GM21717 (cell line): Measurements from ENCODE around the gene OR52I1.

Experiments used
- ATAC-seq: cut with Tn5 transposase; IDR thresholded peaks from one replicate; pipeline ENCODE4 v1.9.1; 2021; ENCODE audit warnings: mild to moderate bottlenecking, moderate library complexity; ENCODE audit not compliant: unreplicated experiment

Gene OR52I1

GRCh38 chr11:4610258-4610935, 16.6 kb downstream of the OR52I1 start:
- ATAC-seq, result no peak

DNA sequence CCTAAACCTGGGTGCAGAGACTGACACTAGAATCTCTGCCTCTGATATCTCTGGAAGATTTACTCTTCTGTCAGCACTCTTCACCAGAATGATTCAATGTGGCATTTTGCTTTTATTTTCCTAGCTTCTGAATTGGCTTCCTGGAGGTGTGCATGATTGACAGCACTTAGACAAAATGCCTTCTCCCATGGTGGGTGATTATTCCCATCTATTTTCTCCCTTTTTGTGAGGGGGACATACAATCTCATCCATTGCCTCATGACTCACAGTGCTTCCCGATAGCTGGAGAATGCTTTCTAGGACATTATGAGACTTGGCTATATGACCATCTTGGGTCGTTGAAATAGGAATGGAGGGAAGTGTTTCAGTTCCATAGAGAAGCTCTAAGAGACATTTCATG, 18.1 kb downstream of the OR52I1 start:
- no peak for ATAC-seq

- no peak for ATAC-seq
Observed at GRCh38 chr11:4615856-4616444, 22.1 kb downstream of the OR52I1 start.

DNA sequence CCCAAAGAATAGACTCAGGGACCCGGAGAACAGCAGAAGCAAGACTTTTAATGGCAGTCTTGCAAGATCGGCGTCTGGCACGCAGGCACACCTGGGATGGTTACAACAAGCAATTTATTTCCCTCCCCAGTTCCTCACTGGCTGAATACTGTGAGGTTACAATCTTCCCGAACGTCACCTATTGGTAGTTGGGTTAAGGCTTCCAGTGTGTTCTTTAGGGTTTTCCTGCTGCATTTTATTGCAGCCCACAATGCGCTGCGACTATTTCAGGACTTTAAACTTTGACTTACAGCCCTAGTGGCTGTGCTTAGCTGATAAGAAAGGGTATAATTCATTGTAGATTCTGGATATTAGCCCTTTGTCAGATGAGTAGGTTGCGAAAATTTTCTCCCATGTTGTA, 25.7 kb downstream of the OR52I1 start:
- ATAC-seq, result no peak

DNA sequence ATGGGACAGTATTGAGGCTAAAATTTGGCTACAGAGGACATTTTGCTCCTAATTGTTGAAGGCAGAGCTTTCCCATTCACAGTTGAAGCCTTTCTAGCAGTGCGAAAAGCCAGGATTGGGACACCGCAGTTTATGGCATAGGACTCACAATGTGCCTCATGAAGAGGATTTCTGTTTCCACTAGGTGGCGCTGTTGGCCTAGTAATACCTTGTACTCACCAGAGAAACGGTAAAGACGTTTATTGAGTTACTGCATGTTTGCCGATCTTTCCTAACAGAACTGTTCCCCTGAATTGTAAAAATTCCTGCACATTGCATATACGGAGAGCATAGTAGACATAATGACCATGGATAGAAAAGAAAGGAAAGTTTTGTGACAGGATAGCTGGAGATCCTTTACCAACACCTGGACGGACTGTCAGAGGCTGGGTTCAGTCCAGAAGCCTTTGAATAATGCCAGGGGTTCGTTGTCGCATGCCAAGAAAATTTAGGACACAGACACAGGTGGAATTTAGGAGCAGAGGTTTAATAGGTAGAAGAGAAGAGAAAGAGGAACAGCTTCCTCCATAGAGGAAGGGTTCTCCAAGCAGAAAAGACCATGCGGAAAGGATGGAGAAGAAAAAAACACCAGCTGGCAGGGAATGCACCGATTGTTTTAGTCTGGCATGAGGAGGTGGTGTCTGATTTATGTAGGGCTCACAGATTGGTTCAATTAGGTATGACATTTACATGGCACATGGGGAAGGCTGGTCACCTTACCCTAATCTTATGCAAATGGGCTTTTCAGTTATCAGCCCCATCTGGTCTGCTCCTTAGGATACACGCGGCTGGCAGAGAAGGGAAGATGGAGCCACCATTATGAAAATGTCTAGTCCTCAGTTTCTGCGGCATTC, 32.6 kb downstream of the OR52I1 start:
- ATAC-seq, result peak; percentile 61

DNA sequence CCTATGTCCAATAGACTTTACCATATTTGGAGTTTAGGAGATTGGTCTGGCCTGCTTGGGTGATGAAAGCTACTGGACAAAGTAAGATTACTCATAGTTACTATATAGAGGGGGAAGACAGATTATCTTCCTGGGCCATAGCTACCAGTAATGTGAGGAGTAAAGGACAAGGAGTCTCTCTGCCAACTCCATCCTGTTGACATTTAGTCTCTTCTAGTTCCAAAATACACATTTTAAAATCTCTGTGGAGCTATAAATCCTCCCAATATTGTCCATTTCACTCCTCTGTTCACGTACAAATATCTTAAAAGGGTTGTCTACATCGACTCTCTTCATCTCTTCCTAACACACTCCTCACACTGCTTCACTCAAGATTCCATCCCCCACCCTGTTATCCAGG, 42.3 kb downstream of the OR52I1 start:
- ATAC-seq, result no peak

DNA sequence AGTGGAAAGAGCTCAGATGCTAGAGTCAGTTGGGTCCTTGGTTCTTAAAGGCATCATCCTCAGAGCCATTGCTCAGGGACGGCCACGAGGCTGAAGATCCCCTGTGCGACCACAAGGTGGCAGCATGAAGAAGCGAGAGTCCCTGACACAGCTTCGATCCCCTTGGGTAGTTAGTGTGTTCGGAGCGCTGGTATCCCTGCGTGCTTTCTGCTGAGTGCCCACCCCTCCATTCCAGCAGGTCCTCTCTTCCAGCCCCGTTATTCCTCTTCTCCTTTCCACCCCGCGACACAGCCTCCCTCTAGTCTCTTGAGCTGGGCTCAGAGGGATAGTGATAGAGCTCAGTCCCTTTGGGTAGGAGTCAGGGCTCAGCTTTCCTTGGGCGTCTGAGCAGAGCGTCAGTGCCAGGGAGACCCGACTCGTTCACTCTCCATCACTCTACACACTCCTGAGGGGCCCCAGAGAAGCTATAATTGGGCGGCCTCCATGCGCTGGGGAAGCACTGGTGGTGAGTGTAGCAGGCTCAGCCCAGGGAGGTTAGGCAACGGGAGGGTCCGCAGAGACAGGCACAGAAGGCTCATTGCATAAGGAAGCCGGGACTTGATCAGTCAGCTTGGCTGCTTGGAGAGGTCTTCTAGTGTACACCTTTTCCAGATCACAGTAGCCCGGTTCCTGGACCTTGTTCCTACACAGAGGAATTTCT, 43.3 kb downstream of the OR52I1 start, which contains the start of gene OR51D1:
Gene OR51D1 (plus strand): TSS at position 516 of the 700 bp plus-strand sequence. CDS start 2,314 bp downstream, outside the sequence.
- peak; percentile 85 for ATAC-seq

GRCh38 chr11:4637662-4638047, 43.8 kb downstream of the OR52I1 start:
- no peak for ATAC-seq

GRCh38 chr11:4639931-4640330, 46.1 kb downstream of the OR52I1 start:
- ATAC-seq, result no peak

GRCh38 chr11:4641501-4641900, 47.7 kb downstream of the OR52I1 start:
- ATAC-seq, result no peak

- ATAC-seq, result no peak
Observed at GRCh38 chr11:4642043-4642442, 48.2 kb downstream of the OR52I1 start.

DNA sequence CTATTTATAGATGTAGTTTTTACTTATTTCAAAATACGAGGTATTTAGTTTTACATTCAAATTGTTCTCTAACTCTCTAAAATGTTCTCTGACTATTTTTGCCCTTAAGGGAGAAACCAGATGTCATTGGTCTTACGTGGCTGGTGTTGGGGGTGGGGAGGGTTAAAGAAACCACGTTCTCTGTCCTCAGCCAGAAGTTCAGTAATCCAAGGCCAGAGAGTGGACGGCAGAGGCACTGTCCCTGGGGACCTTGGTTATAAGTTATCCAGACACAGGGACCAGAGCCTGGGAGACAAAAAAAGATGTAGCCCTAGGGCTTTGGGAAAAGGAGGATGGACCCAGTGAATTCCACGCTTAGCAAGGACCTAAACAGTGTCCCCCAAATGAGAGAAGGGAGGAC, 49.2 kb downstream of the OR52I1 start:
- ATAC-seq, result no peak

DNA sequence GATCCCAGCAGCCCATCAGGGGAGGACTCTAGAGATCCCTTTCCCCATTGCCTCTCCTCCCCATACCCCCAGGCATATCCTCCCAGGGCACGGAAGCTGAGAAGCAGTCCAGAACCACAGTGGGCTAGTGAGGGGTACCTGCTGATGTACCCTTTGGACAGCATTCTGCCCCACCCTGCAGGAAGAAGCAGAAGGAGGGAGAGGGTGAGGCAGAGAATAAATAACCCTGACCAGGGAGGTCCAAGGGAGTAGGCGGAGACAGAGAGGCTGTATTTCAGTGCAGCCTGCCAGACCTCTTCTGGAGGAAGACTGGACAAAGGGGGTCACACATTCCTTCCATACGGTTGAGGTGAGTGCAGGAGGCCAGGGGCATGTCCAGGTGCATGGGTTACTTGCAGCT, 49.8 kb downstream of the OR52I1 start, which contains the start of gene OR51E1:
Gene OR51E1 (plus strand): TSS at position 301 of the 400 bp plus-strand sequence. CDS start 8,545 bp downstream, outside the sequence.
- no peak for ATAC-seq

DNA sequence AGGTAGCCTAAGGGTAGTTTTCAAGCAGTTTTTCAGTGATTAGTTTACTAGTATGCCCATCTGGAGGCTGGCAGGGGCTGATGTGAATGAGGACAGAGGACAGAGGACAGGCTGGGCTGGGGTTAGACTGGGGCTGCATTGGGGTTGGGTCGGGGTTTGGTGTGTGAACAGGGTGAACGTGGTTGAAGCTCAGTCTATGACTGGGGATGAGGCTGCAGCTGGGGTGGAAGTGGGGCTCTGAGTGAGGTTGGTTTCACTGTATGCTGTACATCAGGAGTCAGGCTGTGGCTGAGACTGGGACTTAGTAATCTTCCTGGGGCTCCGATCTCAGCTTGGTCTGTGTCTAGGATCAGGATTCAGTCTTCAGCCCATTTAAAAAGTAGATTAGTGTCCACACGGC, 50.4 kb downstream of the OR52I1 start:
- ATAC-seq, result no peak
